WTC11 (cell line): ENCODE results near the gene HAPLN1. TPM values are rescaled to one million over a fixed set of nuclear protein-coding genes. Genes with fewer than 3 reads are reported as not detected.

ENCODE experiments used
- ATAC-seq: fragments of 200-7000 bp; cut with Tn5 transposase; 2 replicates; pipeline ENCODE4 v1.10.0; 2021; ENCODE audit warnings: mild to moderate bottlenecking, moderate library complexity
- CTCF ChIA-PET: fragments of 300-600 bp; sonication (Branson Sonifier 250); formaldehyde crosslinking; loops from one replicate; lab custom pipeline; 2021; ENCODE audit warnings: antibody characterized with exemption; lab: Charles Lee
- POLR2A ChIA-PET: fragments of 350-600 bp; sonication (Branson Sonifier 250); formaldehyde crosslinking; loops from one replicate; lab custom pipeline; 2021; ENCODE audit warnings: antibody characterized with exemption; lab: Charles Lee
- DNase-seq: peaks from one replicate; pipeline ENCODE4 v3.0.0; 2021; ENCODE audit warnings: low spot score
- H3K27ac Mint-ChIP-seq: 2 replicates; pipeline ENCODE4 v1.8.0; 2021; ENCODE audit warnings: mixed read lengths
- H3K27me3 Mint-ChIP-seq: 2 replicates; pipeline ENCODE4 v1.8.0; 2021; ENCODE audit warnings: low read depth, mild to moderate bottlenecking, moderate library complexity, mixed read lengths
- H3K36me3 Mint-ChIP-seq: 2 replicates; pipeline ENCODE4 v1.8.0; 2021; ENCODE audit warnings: mixed read lengths
- H3K4me1 Mint-ChIP-seq: 2 replicates; pipeline ENCODE4 v1.8.0; 2022; ENCODE audit warnings: mixed read lengths
- H3K4me3 Mint-ChIP-seq: 2 replicates; pipeline ENCODE4 v1.8.0; 2021; ENCODE audit warnings: mild to moderate bottlenecking, moderate library complexity, mixed read lengths
- H3K9me3 Mint-ChIP-seq: 2 replicates; pipeline ENCODE4 v1.8.0; 2021; ENCODE audit warnings: mixed read lengths
- ATF1 ChIP-seq: sonication (generic); formaldehyde crosslinking; IDR thresholded peaks from 2 replicates; pipeline ENCODE4 v1.8.1; 2023; ENCODE audit warnings: mild to moderate bottlenecking, moderate library complexity, missing genetic modification reagents
- ELF4 ChIP-seq: sonication (generic); formaldehyde crosslinking; IDR thresholded peaks from 2 replicates; pipeline ENCODE4 v1.8.1; 2022; ENCODE audit warnings: low read depth, mild to moderate bottlenecking, moderate library complexity, missing genetic modification reagents
- EMX1 ChIP-seq: fragments of 250-450 bp; sonication (Bioruptor Pico); IDR thresholded peaks from 2 replicates; pipeline ENCODE4 v1.8.0; 2021; ENCODE audit warnings: mild to moderate bottlenecking
- ETV6 ChIP-seq: sonication (generic); formaldehyde crosslinking; IDR thresholded peaks from 2 replicates; pipeline ENCODE4 v1.8.1; 2022; ENCODE audit warnings: mild to moderate bottlenecking, missing genetic modification reagents
- FOXP1 ChIP-seq: sonication (generic); formaldehyde crosslinking; IDR thresholded peaks from 2 replicates; pipeline ENCODE4 v1.8.0; 2022; ENCODE audit warnings: missing genetic modification reagents, mild to moderate bottlenecking, moderate library complexity, borderline replicate concordance
- GRHL2 ChIP-seq: fragments of 250-450 bp; sonication (Bioruptor Pico); IDR thresholded peaks from 2 replicates; pipeline ENCODE4 v1.8.0; 2022; ENCODE audit warnings: mild to moderate bottlenecking, moderate library complexity; ENCODE audit not compliant: insufficient replicate concordance, severe bottlenecking
- HMGXB4 ChIP-seq: sonication (generic); formaldehyde crosslinking; IDR thresholded peaks from 2 replicates; pipeline ENCODE4 v1.8.1; 2023; ENCODE audit warnings: mild to moderate bottlenecking, moderate library complexity, missing genetic modification reagents
- NFYB ChIP-seq: sonication (generic); formaldehyde crosslinking; conservative IDR thresholded peaks from 2 replicates; pipeline ENCODE4 v1.8.0; 2022; ENCODE audit warnings: low read depth, missing genetic modification reagents
- NR3C1 ChIP-seq: sonication (generic); formaldehyde crosslinking; conservative IDR thresholded peaks from 2 replicates; pipeline ENCODE4 v1.8.1; 2023; ENCODE audit warnings: low read depth, mild to moderate bottlenecking, missing genetic modification reagents
- OVOL2 ChIP-seq: fragments of 250-450 bp; sonication (Bioruptor Pico); IDR thresholded peaks from 2 replicates; pipeline ENCODE4 v1.9.0; 2021; ENCODE audit warnings: mild to moderate bottlenecking, borderline replicate concordance
- ZNF416 ChIP-seq: fragments of 250-450 bp; sonication (Bioruptor Pico); IDR thresholded peaks from 2 replicates; pipeline ENCODE4 v1.9.0; 2021; ENCODE audit warnings: mild to moderate bottlenecking, inconsistent platforms
- total RNA-seq: library from RNA; stranded (reverse); gene quantifications from 3 replicates; pipeline ENCODE4 v1.2.3, GENCODE V29; 2021
- TF ChIP-seq, protein P1 (sequence below): sonication (generic); formaldehyde crosslinking; IDR thresholded peaks from 2 replicates; pipeline ENCODE4 v1.8.0; 2022; ENCODE audit warnings: mild to moderate bottlenecking, missing genetic modification reagents
- TF ChIP-seq, protein P2 (sequence below): sonication (generic); formaldehyde crosslinking; IDR thresholded peaks from 2 replicates; pipeline ENCODE4 v1.8.1; 2023; ENCODE audit warnings: mild to moderate bottlenecking, missing genetic modification reagents
- TF ChIP-seq, protein P3 (sequence below): sonication (generic); formaldehyde crosslinking; conservative IDR thresholded peaks from 2 replicates; pipeline ENCODE4 v1.8.1; 2022; ENCODE audit warnings: mild to moderate bottlenecking, missing genetic modification reagents
- TF ChIP-seq, protein P4 (sequence below): fragments of 250-450 bp; sonication (Bioruptor Pico); IDR thresholded peaks from 2 replicates; pipeline ENCODE4 v1.9.0; 2021; ENCODE audit warnings: mild to moderate bottlenecking, borderline replicate concordance
- TF ChIP-seq, protein P5 (sequence below): sonication (generic); formaldehyde crosslinking; IDR thresholded peaks from 2 replicates; pipeline ENCODE4 v1.8.1; 2023; ENCODE audit warnings: mild to moderate bottlenecking, missing genetic modification reagents
- TF ChIP-seq, protein P6 (sequence below): sonication (generic); formaldehyde crosslinking; IDR thresholded peaks from 2 replicates; pipeline ENCODE4 v1.8.1; 2023; ENCODE audit warnings: mild to moderate bottlenecking, missing genetic modification reagents, borderline replicate concordance

Gene HAPLN1
- total RNA-seq, 1 experiment from 2014 or later = 9.4 TPM

DNA sequence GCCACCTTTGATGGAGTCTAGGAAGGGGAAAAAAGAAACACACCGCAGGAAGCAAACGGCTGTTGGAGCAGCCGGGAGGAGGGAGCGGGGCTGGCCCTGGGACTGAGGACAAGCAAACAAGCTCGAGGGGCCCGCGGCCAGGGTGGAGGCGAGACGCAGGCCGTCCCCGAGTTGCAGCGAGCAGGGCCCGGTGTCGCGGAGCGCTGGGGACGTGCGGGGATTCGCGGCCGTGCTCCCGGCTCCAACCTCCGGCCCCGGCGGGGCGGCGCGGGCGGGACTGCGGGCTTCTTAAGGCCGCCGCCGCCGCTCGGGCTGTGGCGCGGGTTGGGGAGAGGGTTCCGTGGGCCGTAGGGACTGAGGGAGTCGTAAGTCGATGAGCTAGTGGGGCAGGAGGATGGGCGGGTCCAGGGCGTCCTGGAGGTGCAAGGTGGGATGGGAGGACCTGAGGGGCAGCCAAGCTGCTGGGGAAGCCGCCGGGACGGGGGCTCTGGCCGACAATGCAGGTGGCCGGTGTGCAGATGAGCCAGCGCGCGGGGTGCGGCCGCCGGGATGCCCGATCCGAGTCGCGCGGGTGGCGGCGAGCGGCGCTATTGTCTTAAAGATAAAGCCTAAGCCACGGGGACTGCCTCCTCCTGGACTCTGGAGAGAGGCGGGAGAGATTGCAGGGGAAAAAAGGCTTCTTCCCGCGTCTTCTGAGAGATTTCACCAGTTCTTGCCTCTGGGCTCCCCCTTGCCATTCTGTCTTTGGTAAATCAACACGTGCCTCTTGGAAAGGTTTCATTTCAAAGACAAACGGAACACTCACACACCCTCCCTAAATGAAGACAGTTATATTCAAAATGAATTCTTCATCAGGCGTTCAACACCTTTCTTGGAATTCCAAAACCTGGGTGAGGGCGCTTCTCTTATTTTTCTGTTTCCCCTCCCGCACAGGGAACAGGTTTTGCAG, 1.6 kb upstream of the HAPLN1 start (continued):
- TF ChIP-seq HMGXB4 (peak; percentile 93), FOXP1 (CRISPR knock-in tag) (peak; percentile 58; the same call in 1 of the 2 replicates), NFYB (CRISPR knock-in tag) (0 out of 2 replicates have a peak, but pooled peaks have one; percentile 21), EMX1 (CRISPR knock-in tag) (no peak), ELF4 (CRISPR knock-in tag) (no peak), ETV6 (CRISPR knock-in tag) (0 out of 2 replicates have a peak, but pooled peaks have one; percentile 16)
- TF ChIP-seq, protein P1, sequence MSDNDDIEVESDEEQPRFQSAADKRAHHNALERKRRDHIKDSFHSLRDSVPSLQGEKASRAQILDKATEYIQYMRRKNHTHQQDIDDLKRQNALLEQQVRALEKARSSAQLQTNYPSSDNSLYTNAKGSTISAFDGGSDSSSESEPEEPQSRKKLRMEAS (CRISPR knock-in tag) = peak; percentile 79
- TF ChIP-seq, protein P2, sequence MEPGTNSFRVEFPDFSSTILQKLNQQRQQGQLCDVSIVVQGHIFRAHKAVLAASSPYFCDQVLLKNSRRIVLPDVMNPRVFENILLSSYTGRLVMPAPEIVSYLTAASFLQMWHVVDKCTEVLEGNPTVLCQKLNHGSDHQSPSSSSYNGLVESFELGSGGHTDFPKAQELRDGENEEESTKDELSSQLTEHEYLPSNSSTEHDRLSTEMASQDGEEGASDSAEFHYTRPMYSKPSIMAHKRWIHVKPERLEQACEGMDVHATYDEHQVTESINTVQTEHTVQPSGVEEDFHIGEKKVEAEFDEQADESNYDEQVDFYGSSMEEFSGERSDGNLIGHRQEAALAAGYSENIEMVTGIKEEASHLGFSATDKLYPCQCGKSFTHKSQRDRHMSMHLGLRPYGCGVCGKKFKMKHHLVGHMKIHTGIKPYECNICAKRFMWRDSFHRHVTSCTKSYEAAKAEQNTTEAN (CRISPR knock-in tag) = 0 out of 2 replicates have a peak, but pooled peaks have one; percentile 31

DNA sequence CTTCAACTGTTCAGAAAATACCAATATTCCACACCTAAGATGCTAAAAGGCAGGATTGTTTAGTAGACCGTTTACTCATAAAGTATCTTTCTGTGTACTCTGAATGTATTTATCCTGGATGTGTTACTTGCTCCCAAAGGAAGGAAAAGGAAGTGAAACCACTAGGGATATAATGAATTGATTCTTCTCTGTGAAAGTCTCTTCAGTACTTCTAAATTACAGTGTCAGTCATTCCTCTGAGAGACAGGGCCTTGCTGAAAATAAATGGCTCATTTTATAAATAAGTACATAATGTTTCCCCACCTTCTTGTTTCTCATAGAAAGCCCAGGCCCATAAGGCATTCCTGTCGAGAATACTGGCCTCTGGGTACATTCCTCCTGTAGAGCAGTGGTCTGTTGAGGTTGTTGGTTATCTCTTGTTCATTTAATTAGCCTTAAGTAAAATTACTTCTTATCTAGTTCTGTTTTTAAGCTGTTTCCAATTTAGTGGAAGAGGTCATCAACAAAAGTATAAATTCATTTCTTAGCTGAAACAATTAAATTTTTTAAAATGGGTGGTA, 1.6 kb downstream of the HAPLN1 start:
- Mint-ChIP-seq H3K27ac (peak overlapping the region; percentile 47; the same call in 1 of the 2 replicates), H3K4me1 (peaks cover 76% of the 10 kb centered on the region), H3K36me3 (no peaks in the 10 kb centered on the region), H3K27me3 (no peaks in the 10 kb centered on the region), H3K4me3 (peak overlapping the region; percentile 42; the same call in 1 of the 2 replicates), H3K9me3 (no peaks in the 10 kb centered on the region)
- POLR2A ChIA-PET = no interaction called here
- CTCF ChIA-PET = interaction anchor here (0.6 to 1.5 kb wide), 2 partner anchors 208 to 904 kb away, joined by 5 to 6 read pairs; no protein-coding TSS in a partner anchor
- DNase-seq = no peak
- ATAC-seq = no peak
- TF ChIP-seq ETV6 (CRISPR knock-in tag) = no peak
- no peak for TF ChIP-seq OVOL2
- TF ChIP-seq NR3C1 (CRISPR knock-in tag) = no peak
- TF ChIP-seq, protein P3, sequence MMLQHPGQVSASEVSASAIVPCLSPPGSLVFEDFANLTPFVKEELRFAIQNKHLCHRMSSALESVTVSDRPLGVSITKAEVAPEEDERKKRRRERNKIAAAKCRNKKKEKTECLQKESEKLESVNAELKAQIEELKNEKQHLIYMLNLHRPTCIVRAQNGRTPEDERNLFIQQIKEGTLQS (CRISPR knock-in tag) = no peak
- TF ChIP-seq, protein P4, sequence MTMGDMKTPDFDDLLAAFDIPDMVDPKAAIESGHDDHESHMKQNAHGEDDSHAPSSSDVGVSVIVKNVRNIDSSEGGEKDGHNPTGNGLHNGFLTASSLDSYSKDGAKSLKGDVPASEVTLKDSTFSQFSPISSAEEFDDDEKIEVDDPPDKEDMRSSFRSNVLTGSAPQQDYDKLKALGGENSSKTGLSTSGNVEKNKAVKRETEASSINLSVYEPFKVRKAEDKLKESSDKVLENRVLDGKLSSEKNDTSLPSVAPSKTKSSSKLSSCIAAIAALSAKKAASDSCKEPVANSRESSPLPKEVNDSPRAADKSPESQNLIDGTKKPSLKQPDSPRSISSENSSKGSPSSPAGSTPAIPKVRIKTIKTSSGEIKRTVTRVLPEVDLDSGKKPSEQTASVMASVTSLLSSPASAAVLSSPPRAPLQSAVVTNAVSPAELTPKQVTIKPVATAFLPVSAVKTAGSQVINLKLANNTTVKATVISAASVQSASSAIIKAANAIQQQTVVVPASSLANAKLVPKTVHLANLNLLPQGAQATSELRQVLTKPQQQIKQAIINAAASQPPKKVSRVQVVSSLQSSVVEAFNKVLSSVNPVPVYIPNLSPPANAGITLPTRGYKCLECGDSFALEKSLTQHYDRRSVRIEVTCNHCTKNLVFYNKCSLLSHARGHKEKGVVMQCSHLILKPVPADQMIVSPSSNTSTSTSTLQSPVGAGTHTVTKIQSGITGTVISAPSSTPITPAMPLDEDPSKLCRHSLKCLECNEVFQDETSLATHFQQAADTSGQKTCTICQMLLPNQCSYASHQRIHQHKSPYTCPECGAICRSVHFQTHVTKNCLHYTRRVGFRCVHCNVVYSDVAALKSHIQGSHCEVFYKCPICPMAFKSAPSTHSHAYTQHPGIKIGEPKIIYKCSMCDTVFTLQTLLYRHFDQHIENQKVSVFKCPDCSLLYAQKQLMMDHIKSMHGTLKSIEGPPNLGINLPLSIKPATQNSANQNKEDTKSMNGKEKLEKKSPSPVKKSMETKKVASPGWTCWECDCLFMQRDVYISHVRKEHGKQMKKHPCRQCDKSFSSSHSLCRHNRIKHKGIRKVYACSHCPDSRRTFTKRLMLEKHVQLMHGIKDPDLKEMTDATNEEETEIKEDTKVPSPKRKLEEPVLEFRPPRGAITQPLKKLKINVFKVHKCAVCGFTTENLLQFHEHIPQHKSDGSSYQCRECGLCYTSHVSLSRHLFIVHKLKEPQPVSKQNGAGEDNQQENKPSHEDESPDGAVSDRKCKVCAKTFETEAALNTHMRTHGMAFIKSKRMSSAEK (CRISPR knock-in tag) = no peak
- TF ChIP-seq, protein P5, sequence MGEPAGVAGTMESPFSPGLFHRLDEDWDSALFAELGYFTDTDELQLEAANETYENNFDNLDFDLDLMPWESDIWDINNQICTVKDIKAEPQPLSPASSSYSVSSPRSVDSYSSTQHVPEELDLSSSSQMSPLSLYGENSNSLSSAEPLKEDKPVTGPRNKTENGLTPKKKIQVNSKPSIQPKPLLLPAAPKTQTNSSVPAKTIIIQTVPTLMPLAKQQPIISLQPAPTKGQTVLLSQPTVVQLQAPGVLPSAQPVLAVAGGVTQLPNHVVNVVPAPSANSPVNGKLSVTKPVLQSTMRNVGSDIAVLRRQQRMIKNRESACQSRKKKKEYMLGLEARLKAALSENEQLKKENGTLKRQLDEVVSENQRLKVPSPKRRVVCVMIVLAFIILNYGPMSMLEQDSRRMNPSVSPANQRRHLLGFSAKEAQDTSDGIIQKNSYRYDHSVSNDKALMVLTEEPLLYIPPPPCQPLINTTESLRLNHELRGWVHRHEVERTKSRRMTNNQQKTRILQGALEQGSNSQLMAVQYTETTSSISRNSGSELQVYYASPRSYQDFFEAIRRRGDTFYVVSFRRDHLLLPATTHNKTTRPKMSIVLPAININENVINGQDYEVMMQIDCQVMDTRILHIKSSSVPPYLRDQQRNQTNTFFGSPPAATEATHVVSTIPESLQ (CRISPR knock-in tag) = no peak
- TF ChIP-seq EMX1 (CRISPR knock-in tag) = no peak
- TF ChIP-seq GRHL2 = no peak
- TF ChIP-seq ATF1 (CRISPR knock-in tag) = no peak
- TF ChIP-seq ZNF416 (CRISPR knock-in tag) = no peak
- TF ChIP-seq, protein P6, sequence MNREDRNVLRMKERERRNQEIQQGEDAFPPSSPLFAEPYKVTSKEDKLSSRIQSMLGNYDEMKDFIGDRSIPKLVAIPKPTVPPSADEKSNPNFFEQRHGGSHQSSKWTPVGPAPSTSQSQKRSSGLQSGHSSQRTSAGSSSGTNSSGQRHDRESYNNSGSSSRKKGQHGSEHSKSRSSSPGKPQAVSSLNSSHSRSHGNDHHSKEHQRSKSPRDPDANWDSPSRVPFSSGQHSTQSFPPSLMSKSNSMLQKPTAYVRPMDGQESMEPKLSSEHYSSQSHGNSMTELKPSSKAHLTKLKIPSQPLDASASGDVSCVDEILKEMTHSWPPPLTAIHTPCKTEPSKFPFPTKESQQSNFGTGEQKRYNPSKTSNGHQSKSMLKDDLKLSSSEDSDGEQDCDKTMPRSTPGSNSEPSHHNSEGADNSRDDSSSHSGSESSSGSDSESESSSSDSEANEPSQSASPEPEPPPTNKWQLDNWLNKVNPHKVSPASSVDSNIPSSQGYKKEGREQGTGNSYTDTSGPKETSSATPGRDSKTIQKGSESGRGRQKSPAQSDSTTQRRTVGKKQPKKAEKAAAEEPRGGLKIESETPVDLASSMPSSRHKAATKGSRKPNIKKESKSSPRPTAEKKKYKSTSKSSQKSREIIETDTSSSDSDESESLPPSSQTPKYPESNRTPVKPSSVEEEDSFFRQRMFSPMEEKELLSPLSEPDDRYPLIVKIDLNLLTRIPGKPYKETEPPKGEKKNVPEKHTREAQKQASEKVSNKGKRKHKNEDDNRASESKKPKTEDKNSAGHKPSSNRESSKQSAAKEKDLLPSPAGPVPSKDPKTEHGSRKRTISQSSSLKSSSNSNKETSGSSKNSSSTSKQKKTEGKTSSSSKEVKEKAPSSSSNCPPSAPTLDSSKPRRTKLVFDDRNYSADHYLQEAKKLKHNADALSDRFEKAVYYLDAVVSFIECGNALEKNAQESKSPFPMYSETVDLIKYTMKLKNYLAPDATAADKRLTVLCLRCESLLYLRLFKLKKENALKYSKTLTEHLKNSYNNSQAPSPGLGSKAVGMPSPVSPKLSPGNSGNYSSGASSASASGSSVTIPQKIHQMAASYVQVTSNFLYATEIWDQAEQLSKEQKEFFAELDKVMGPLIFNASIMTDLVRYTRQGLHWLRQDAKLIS (CRISPR knock-in tag) = no peak
